Measurements from ENCODE around the gene PPP1R14C.

GRCh38 chr6:150176659-150177058 lies 33.8 kb downstream of the PPP1R14C start:
- TF ChIP-seq POLR2AphosphoS5 (IDR thresholded peaks at IDR 0.05; ENCODE audit: borderline replicate concordance, low read depth, low read length) (no peak), EZH2 (IDR thresholded peaks at IDR 0.05) (no peak)

Measured in SK-N-MC (cell line).